ENCODE results near the gene ZCWPW1.

- TF ChIP-seq CTCF (conservative IDR thresholded peaks at IDR 0.05; ENCODE audit: low read length): peak; percentile 78
- TF ChIP-seq EZH2phosphoT487 (IDR thresholded peaks at IDR 0.05; ENCODE audit: borderline replicate concordance, low read depth, low read length): no peak
These were observed 48.7 kb upstream of the ZCWPW1 start for GRCh38 chr7:100476903-100477870.
